K562 (cell line): ENCODE results near the gene C4orf54. TPM values are rescaled to one million over a fixed set of nuclear protein-coding genes. Genes with fewer than 3 reads are reported as not detected.
A peak's percentile ranks its signal among the peaks of the same experiment; 100 is the strongest.

Experiments used
- ATAC-seq: fragments of 200-7000 bp; cut with Tn5 transposase; 3 replicates; pipeline ENCODE4 v1.9.1; 2020; ENCODE audit warnings: moderate library complexity
- BruUV-seq: library from RNA; stranded (reverse); fragments of 400-500 nt; replicated peaks from 2 replicates; lab custom pipeline; 2021; lab: Mats Ljungman, UMichigan
- CTCF ChIA-PET: fragments of 300-600 bp; formaldehyde crosslinking; extraction: SDS; loops from one replicate; lab custom pipeline; 2021; ENCODE audit warnings: low intra/inter-chr PET ratio; lab: Yijun Ruan, JAX
- POLR2A ChIA-PET: fragments of 300-600, 350-650 bp; sonication (Branson Sonifier 250); formaldehyde crosslinking; extraction: SDS; loops from one replicate; lab custom pipeline; 2021; ENCODE audit warnings: antibody characterized with exemption, inconsistent platforms; lab: Yijun Ruan, JAX
- DNase-seq, 4 experiments: peaks; one replicate each; pipeline versions ENCODE4 v3.0.0 to v3.0.0-alpha.2; 2011 to 2018; ENCODE audit warnings: low spot score in 3 of 4, mixed read lengths in 3 of 4; ENCODE audit errors: extremely low read depth in 1 of 4
- FAIRE-seq: peaks from 2 replicates; lab custom pipeline; 2011; peaks lifted over from hg19 to GRCh38; lab: Jason Lieb, UNC
- H2AFZ ChIP-seq: 2 replicates; pipeline ENCODE4 v1.6.0; 2011; ENCODE audit warnings: low read depth, low read length, control low read depth, inconsistent platforms
- H3K27ac ChIP-seq: fragments of 200-600 bp; 3 replicates; pipeline ENCODE4 v1.8.0; 2011; ENCODE audit warnings: low read depth, mild to moderate bottlenecking, control low read depth, inconsistent platforms, low read length, moderate library complexity, mixed read lengths; ENCODE audit errors: extremely low read depth
- H3K27me3 ChIP-seq, 2 experiments: fragments of 300-600 bp in 1 of 2; 2 replicates in 1 of 2; 3 replicates in 1 of 2; pipeline versions ENCODE4 v1.6.0 to v1.8.0; 2011; ENCODE audit warnings: inconsistent platforms in 2 of 2, low read length in 2 of 2, mild to moderate bottlenecking in 1 of 2, mixed read lengths in 1 of 2, moderate library complexity in 1 of 2; ENCODE audit not compliant: control insufficient read depth in 2 of 2, insufficient read depth in 2 of 2
- H3K36me3 ChIP-seq: fragments of 300-600 bp; 3 replicates; pipeline ENCODE4 v1.8.0; 2011; ENCODE audit warnings: mild to moderate bottlenecking, low read length, inconsistent platforms; ENCODE audit not compliant: control insufficient read depth, insufficient read depth
- H3K4me1 ChIP-seq, 2 experiments: fragments of 200-600 bp in 1 of 2; replicated peaks in 1 of 2; 2 replicates in 1 of 2; 3 replicates in 1 of 2; pipeline versions ENCODE4 v1.5.1 to v1.8.0; 2011; ENCODE audit warnings: inconsistent platforms in 2 of 2, low read length in 2 of 2, mild to moderate bottlenecking in 1 of 2, mixed read lengths in 1 of 2, moderate library complexity in 1 of 2; ENCODE audit not compliant: control insufficient read depth in 2 of 2, insufficient read depth in 2 of 2
- H3K4me2 ChIP-seq: 2 replicates; pipeline ENCODE4 v1.6.1; 2011; ENCODE audit warnings: low read length, control low read depth, inconsistent platforms, mixed read lengths; ENCODE audit not compliant: insufficient read depth
- H3K4me3 ChIP-seq: fragments of 200-600 bp; sonication (generic), shearing (Covaris generic); 2 replicates; pipeline ENCODE4 v1.5.1; 2016; ENCODE audit warnings: control low read depth, inconsistent platforms
- H3K79me2 ChIP-seq: fragments of 200-600 bp; 3 replicates; pipeline ENCODE4 v1.8.0; 2011; ENCODE audit warnings: low read length, inconsistent platforms; ENCODE audit not compliant: control insufficient read depth, insufficient read depth
- H3K9ac ChIP-seq, 2 experiments: 2 replicates each; pipeline versions ENCODE4 v1.6.0 to v1.6.1; 2011; ENCODE audit warnings: low read depth in 2 of 2, low read length in 2 of 2, control low read depth in 1 of 2, inconsistent platforms in 1 of 2, mild to moderate bottlenecking in 1 of 2, mixed read lengths in 1 of 2; ENCODE audit not compliant: insufficient read depth in 1 of 2
- H3K9me1 ChIP-seq: one replicate; pipeline ENCODE4 v1.6.0; 2011; ENCODE audit warnings: inconsistent platforms, mild to moderate bottlenecking, low read length, moderate library complexity; ENCODE audit not compliant: control insufficient read depth, insufficient read depth
- H3K9me3 ChIP-seq: replicated peaks from 2 replicates; pipeline ENCODE4 v1.5.1; 2011; ENCODE audit warnings: low read depth, low read length, inconsistent platforms; ENCODE audit not compliant: control insufficient read depth, insufficient read depth
- H4K20me1 ChIP-seq: replicated peaks from 2 replicates; pipeline ENCODE4 v1.6.1; 2011; ENCODE audit warnings: low read length, inconsistent platforms, mixed read lengths; ENCODE audit not compliant: control insufficient read depth, insufficient read depth
- CBX3 ChIP-seq, 2 experiments: IDR thresholded peaks; 1 replicate in 1 of 2; 2 replicates in 1 of 2; pipeline ENCODE4 v1.6.1; 2012; ENCODE audit warnings: inconsistent platforms in 2 of 2, low read length in 2 of 2, borderline replicate concordance in 1 of 2, control low read depth in 1 of 2
- CCNT2 ChIP-seq: IDR thresholded peaks from 2 replicates; pipeline ENCODE4 v1.6.1; 2011; ENCODE audit warnings: borderline replicate concordance, low read depth, mild to moderate bottlenecking, moderate library complexity, mixed read lengths, low read length; ENCODE audit not compliant: insufficient read length; ENCODE audit errors: extremely low read depth
- MCM7 ChIP-seq, 2 experiments: fragments of 450-650 bp; IDR thresholded peaks; 2 replicates each; pipeline ENCODE4 v1.6.1; 2016 to 2018
- MTA1 ChIP-seq: fragments of 450-650 bp; IDR thresholded peaks from 2 replicates; pipeline ENCODE4 v1.6.1; 2017; ENCODE audit warnings: borderline replicate concordance
- PHF21A ChIP-seq: fragments of 450-650 bp; IDR thresholded peaks from 2 replicates; pipeline ENCODE4 v1.6.1; 2017; ENCODE audit warnings: low read depth, borderline replicate concordance
- POLR2B ChIP-seq: fragments of 450-650 bp; IDR thresholded peaks from 2 replicates; pipeline ENCODE4 v1.6.1; 2018; ENCODE audit warnings: low read depth; ENCODE audit not compliant: partially characterized antibody
- RBM22 ChIP-seq: fragments of 200-400 bp; formaldehyde crosslinking; IDR thresholded peaks from 2 replicates; pipeline ENCODE4 v1.6.1; 2018; ENCODE audit warnings: low read length, low read depth; ENCODE audit not compliant: poor library complexity, severe bottlenecking
- TRIM24 ChIP-seq, 2 experiments: fragments of 450-650 bp; IDR thresholded peaks; 2 replicates each; pipeline ENCODE4 v1.6.1; 2016
- ZNF274 ChIP-seq: IDR thresholded peaks from 2 replicates; pipeline ENCODE4 v1.6.1; 2011; ENCODE audit warnings: low read depth, mild to moderate bottlenecking, low read length, moderate library complexity, borderline replicate concordance
- ZNF318 ChIP-seq, 2 experiments: fragments of 450-650 bp; IDR thresholded peaks; 2 replicates each; pipeline ENCODE4 v1.6.1; 2016; ENCODE audit warnings: mild to moderate bottlenecking in 2 of 2, borderline replicate concordance in 1 of 2, low read depth in 1 of 2, moderate library complexity in 1 of 2
- ZNF444 ChIP-seq: fragments of 250-450 bp; sonication (Bioruptor Pico); IDR thresholded peaks from 2 replicates; pipeline ENCODE4 v1.4.0; 2020; ENCODE audit warnings: mild to moderate bottlenecking, moderate library complexity
- ZNF551 ChIP-seq: fragments of 250-450 bp; sonication (Bioruptor Pico); IDR thresholded peaks from 2 replicates; pipeline ENCODE4 v1.5.0; 2021; ENCODE audit warnings: mild to moderate bottlenecking, moderate library complexity
- in situ Hi-C: fragments of 300-500 bp; cut with MboI; formaldehyde crosslinking; loops from 4 replicates; pipeline ENCODE4 v1.15.0; 2018; ENCODE audit warnings: inconsistent platforms, mixed read lengths
- intact Hi-C: fragments of 100-400 bp; cut with micrococcal nuclease; formaldehyde crosslinking; loops from 2 replicates; pipeline ENCODE4 v1.14.2; 2022
- polyA plus RNA-seq, 8 experiments: library from polyadenylated mRNA; depleted of rRNA in 4 of 8; stranded (reverse) in 5 of 8; unstranded in 3 of 8; fragments of >200 nt; fragmentation: Nextera tagmentation in 2 of 8; fragmentation: Illumina TruSeq in 1 of 8; extraction: Ambion mirVana in 2 of 8; extraction: Trizol in 1 of 8; gene quantifications; 2 replicates each; pipeline versions ENCODE4 v1.2.1 to v1.2.3, GENCODE V29; 2011 to 2014; ENCODE audit warnings: inconsistent platforms in 1 of 8, missing spikeins in 1 of 8
- total RNA-seq, 7 experiments: library from RNA; depleted of rRNA in 6 of 7; stranded (reverse); fragments of >200 nt in 6 of 7; fragmentation: Illumina TruSeq in 2 of 7; extraction: Trizol in 2 of 7; gene quantifications; 2 replicates each; pipeline versions ENCODE4 v1.2.1 to v1.2.3, GENCODE V29; 2011 to 2021; ENCODE audit warnings: low replicate concordance in 1 of 7
- TF ChIP-seq, protein P1 (sequence below): IDR thresholded peaks from 3 replicates; pipeline ENCODE4 v1.6.1; 2011; ENCODE audit warnings: borderline replicate concordance, mild to moderate bottlenecking; ENCODE audit not compliant: insufficient read length, insufficient read depth

Gene C4orf54
- total and polyA plus RNA-seq, 9 of the 15 experiments (the other 6 are each of a cell fraction or from before 2014, with no cell fraction given), result not detected

DNA sequence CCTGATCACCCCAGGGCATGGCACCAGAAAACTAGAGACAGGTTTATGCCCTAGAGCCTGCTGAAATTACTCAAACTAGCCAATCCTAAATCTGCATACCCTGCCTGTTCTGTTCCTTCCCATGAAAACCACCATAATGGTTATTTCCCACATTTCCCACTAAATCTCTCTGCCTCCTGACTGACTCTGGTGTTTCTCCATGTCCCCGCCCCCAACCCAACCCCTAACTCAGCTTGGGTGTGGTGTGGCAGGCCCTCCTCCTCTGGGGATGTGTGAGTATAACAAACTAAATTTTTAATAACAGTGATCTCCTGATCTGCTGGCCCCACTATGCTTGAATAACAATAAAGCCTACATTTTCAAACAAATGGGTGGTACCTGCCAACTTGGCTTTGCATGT is 35.5 kb upstream of the C4orf54 start (continued):
- no peak for TF ChIP-seq ZNF318 (IDR thresholded peaks at IDR 0.05; ENCODE audit: borderline replicate concordance in 1 of 2, low read depth in 1 of 2)

DNA sequence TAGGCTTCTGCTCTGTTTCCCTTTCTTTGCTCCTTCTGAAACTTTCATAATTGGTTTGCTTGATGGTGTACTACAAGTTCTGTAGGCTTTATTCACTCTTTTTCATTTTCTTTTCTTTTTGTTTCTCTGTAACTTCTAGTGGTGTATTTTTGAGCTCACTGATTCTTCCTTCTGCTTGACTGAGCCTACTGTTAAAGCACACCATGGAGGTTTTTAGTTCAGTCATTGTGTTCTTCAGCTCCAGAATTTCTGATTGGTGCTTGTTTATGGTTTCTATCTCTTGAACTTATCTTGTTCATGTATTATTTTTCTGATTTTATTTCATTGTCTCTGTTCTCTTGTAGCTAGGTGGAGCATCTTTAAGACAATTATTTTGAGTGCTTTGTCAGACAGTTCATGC is 33.4 kb upstream of the C4orf54 start:
- intact Hi-C loops, result no loop called here
- FAIRE-seq, result no peak
- no TSS peak for BruUV-seq
- in situ Hi-C loops, result no loop called here
- Histone ChIP-seq H3K9me3 (no peaks in the 10 kb centered on the region), H3K9ac (no peak overlapping the region), H3K27me3 (no peaks in the 10 kb centered on the region), H3K9me1 (no peaks in the 10 kb centered on the region), H4K20me1 (no peaks in the 10 kb centered on the region), H3K4me1 (no peaks in the 10 kb centered on the region), H3K36me3 (no peaks in the 10 kb centered on the region), H3K4me3 (no peak overlapping the region), H3K4me2 (no peak overlapping the region), H3K27ac (no peak overlapping the region), H2AFZ (no peak overlapping the region), H3K79me2 (no peaks in the 10 kb centered on the region)
- no peak for ATAC-seq
- CTCF ChIA-PET, result no interaction called here
- POLR2A ChIA-PET, result no interaction called here
- no peak for DNase-seq
- no peak for TF ChIP-seq MTA1
- TF ChIP-seq, protein P1, sequence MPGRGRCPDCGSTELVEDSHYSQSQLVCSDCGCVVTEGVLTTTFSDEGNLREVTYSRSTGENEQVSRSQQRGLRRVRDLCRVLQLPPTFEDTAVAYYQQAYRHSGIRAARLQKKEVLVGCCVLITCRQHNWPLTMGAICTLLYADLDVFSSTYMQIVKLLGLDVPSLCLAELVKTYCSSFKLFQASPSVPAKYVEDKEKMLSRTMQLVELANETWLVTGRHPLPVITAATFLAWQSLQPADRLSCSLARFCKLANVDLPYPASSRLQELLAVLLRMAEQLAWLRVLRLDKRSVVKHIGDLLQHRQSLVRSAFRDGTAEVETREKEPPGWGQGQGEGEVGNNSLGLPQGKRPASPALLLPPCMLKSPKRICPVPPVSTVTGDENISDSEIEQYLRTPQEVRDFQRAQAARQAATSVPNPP, result no peak
- no peak for TF ChIP-seq ZNF551 (CRISPR knock-in tag)
- no peak for TF ChIP-seq MCM7 (IDR thresholded peaks at IDR 0.05)
- TF ChIP-seq CCNT2, result no peak
- no peak for TF ChIP-seq RBM22
- TF ChIP-seq ZNF274, result no peak
- peak in 1 of 2 experiments; percentile 61; a peak in 1 of 3 replicates for TF ChIP-seq CBX3 (IDR thresholded peaks at IDR 0.05; ENCODE audit: borderline replicate concordance in 1 of 2, low read length in 2 of 2)
- TF ChIP-seq PHF21A, result no peak
- TF ChIP-seq TRIM24 (IDR thresholded peaks at IDR 0.05), result 0 out of 4 replicates have a peak, but pooled peaks of 1 of the 2 experiments have one; percentile 10
- TF ChIP-seq POLR2B, result no peak
- TF ChIP-seq ZNF444 (CRISPR knock-in tag), result no peak
